A673 (cell line): ENCODE results near the gene USF3.

Experiments
- EZH2 ChIP-seq: fragments of 200-600 bp; sonication (generic); IDR thresholded peaks from 2 replicates; pipeline ENCODE4 v1.6.1; 2017; ENCODE audit warnings: borderline replicate concordance, low read depth, mild to moderate bottlenecking, mixed read lengths, antibody characterized with exemption, low read length; ENCODE audit not compliant: poor library complexity, severe bottlenecking
- TF ChIP-seq, protein P1 (sequence below): fragments of 300-800, 200-600 bp; sonication (generic); conservative IDR thresholded peaks from 2 replicates; pipeline ENCODE4 v1.5.1; 2017; ENCODE audit warnings: low read depth, mild to moderate bottlenecking, antibody characterized with exemption, low read length, moderate library complexity, mixed read lengths

DNA sequence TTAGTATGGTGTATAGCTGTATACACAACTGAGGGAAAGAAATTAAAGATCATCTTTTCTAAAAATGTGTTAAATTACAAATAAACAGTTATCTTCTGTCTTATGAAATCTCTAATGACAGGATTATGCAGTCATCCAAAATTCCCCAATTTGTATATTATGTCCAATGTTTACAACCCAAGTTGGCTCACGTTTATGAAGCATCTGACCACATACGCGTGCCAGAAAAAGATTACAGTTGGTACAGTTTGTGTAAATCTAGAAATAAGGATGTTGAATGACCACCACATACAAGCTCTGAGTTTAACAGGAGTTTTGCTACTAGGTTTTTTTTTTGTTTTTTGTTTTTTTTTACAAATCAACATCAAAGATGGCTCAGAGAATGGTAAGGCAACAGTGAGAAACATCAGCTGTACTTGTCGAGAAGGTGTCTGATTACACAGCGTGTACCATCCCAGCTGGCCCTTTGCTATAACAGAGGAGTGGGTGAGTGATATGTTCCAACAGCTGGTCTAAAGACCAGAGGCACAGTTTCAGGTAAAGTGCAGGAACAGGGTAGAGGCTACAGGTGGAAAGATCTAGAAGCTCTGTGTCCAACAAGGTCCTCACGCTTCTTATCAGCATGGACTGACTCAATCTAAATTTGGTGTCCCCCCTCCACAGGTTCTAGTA is 47.1 kb downstream of the USF3 start:
- TF ChIP-seq, protein P1, sequence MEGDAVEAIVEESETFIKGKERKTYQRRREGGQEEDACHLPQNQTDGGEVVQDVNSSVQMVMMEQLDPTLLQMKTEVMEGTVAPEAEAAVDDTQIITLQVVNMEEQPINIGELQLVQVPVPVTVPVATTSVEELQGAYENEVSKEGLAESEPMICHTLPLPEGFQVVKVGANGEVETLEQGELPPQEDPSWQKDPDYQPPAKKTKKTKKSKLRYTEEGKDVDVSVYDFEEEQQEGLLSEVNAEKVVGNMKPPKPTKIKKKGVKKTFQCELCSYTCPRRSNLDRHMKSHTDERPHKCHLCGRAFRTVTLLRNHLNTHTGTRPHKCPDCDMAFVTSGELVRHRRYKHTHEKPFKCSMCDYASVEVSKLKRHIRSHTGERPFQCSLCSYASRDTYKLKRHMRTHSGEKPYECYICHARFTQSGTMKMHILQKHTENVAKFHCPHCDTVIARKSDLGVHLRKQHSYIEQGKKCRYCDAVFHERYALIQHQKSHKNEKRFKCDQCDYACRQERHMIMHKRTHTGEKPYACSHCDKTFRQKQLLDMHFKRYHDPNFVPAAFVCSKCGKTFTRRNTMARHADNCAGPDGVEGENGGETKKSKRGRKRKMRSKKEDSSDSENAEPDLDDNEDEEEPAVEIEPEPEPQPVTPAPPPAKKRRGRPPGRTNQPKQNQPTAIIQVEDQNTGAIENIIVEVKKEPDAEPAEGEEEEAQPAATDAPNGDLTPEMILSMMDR, result no peak
- TF ChIP-seq EZH2, result no peak
